HepG2 (cell line): Measurements from ENCODE around the gene FRMD4B. TPM values are rescaled to one million over a fixed set of nuclear protein-coding genes. Genes with fewer than 3 reads are reported as not detected.

Source experiments
- ATAC-seq: fragments of 200-7000 bp; cut with Tn5 transposase; 3 replicates; pipeline ENCODE4 v1.9.1; 2020; ENCODE audit warnings: mild to moderate bottlenecking, moderate library complexity
- BruUV-seq: library from RNA; stranded (reverse); fragments of 400-500 nt; replicated peaks from 2 replicates; lab custom pipeline; 2021; lab: Mats Ljungman, UMichigan
- CTCF ChIA-PET: fragments of 300-600 bp; formaldehyde crosslinking; extraction: SDS; loops from one replicate; lab custom pipeline; 2021; ENCODE audit warnings: low total read pairs, inconsistent platforms, low intra/inter-chr PET ratio; lab: Yijun Ruan, JAX
- POLR2A ChIA-PET: fragments of 350-600 bp; sonication (Branson Sonifier 250); formaldehyde crosslinking; loops from one replicate; lab custom pipeline; 2020; ENCODE audit warnings: antibody characterized with exemption, inconsistent platforms; lab: Yijun Ruan, JAX
- DNase-seq: peaks from one replicate; pipeline ENCODE4 v3.0.0-alpha.2; 2015; ENCODE audit warnings: low spot score
- FAIRE-seq: peaks from 3 replicates; lab custom pipeline; 2011; peaks lifted over from hg19 to GRCh38; lab: Jason Lieb, UNC
- H2AFZ ChIP-seq: one replicate; pipeline ENCODE4 v1.6.1; 2011; ENCODE audit warnings: low read length, inconsistent platforms
- H3K27ac ChIP-seq: fragments of 300-600 bp; 3 replicates; pipeline ENCODE4 v1.8.0; 2011; ENCODE audit warnings: mixed run types, mild to moderate bottlenecking, mixed read lengths, low read length, inconsistent platforms; ENCODE audit not compliant: insufficient read depth; ENCODE audit errors: extremely low read length
- H3K27me3 ChIP-seq, 2 experiments: fragments of 200-600 bp in 1 of 2; 2 replicates in 1 of 2; 3 replicates in 1 of 2; pipeline versions ENCODE4 v1.6.0 to v1.8.0; 2011; ENCODE audit warnings: low read length in 2 of 2, mild to moderate bottlenecking in 2 of 2, moderate library complexity in 2 of 2, inconsistent platforms in 1 of 2; ENCODE audit not compliant: insufficient read depth in 2 of 2, control insufficient read depth in 1 of 2
- H3K36me3 ChIP-seq, 2 experiments: fragments of 200-600 bp in 1 of 2; replicated peaks in 1 of 2; 2 replicates in 1 of 2; 3 replicates in 1 of 2; pipeline versions ENCODE4 v1.5.1 to v1.8.0; 2011; ENCODE audit warnings: low read length in 2 of 2, inconsistent platforms in 1 of 2; ENCODE audit not compliant: insufficient read depth in 2 of 2, control insufficient read depth in 1 of 2
- H3K4me1 ChIP-seq: 2 replicates; pipeline ENCODE4 v1.5.1; 2012; ENCODE audit warnings: low read length, inconsistent platforms; ENCODE audit not compliant: insufficient read depth
- H3K4me2 ChIP-seq: 2 replicates; pipeline ENCODE4 v1.6.0; 2011; ENCODE audit warnings: low read depth, low read length, inconsistent platforms
- H3K4me3 ChIP-seq, 3 experiments: fragments of 200-600 bp in 1 of 3; sonication (generic), shearing (Covaris generic) in 1 of 3; replicated peaks in 1 of 3; 2 replicates each; pipeline ENCODE4 v1.5.1; 2011 to 2016; ENCODE audit warnings: low read length in 3 of 3, inconsistent platforms in 2 of 3, low read depth in 2 of 3, mild to moderate bottlenecking in 2 of 3, control low read depth in 1 of 3, mixed read lengths in 1 of 3; ENCODE audit not compliant: insufficient read depth in 1 of 3
- H3K79me2 ChIP-seq: one replicate; pipeline ENCODE4 v1.6.1; 2011; ENCODE audit warnings: low read length, inconsistent platforms; ENCODE audit not compliant: insufficient read depth
- H3K9ac ChIP-seq: 2 replicates; pipeline ENCODE4 v1.6.0; 2011; ENCODE audit warnings: mild to moderate bottlenecking, low read depth, low read length, inconsistent platforms; ENCODE audit not compliant: insufficient read depth
- H3K9me3 ChIP-seq: 2 replicates; pipeline ENCODE4 v1.5.1; 2012; ENCODE audit warnings: mild to moderate bottlenecking, low read length
- H4K20me1 ChIP-seq: 2 replicates; pipeline ENCODE4 v1.6.0; 2011; ENCODE audit warnings: inconsistent platforms, mild to moderate bottlenecking, low read length, moderate library complexity; ENCODE audit not compliant: insufficient read depth
- CREB3 ChIP-seq: sonication (generic); formaldehyde crosslinking; IDR thresholded peaks from 2 replicates; pipeline ENCODE4 v1.5.0; 2020; ENCODE audit warnings: missing genetic modification reagents
- KLF11 ChIP-seq: IDR thresholded peaks from 2 replicates; pipeline ENCODE4 v1.6.1; 2016; ENCODE audit warnings: missing compliant biosample characterization
- PATZ1 ChIP-seq: sonication (generic); formaldehyde crosslinking; IDR thresholded peaks from 2 replicates; pipeline ENCODE4 v1.4.0; 2020; ENCODE audit warnings: missing genetic modification reagents
- ZNF232 ChIP-seq: sonication (generic); formaldehyde crosslinking; IDR thresholded peaks from 2 replicates; pipeline ENCODE4 v1.4.0; 2020; ENCODE audit warnings: missing genetic modification reagents, borderline replicate concordance
- ZNF292 ChIP-seq: sonication (generic); formaldehyde crosslinking; IDR thresholded peaks from 2 replicates; pipeline ENCODE4 v1.8.1; 2022; ENCODE audit warnings: mild to moderate bottlenecking, low read depth, missing genetic modification reagents, borderline replicate concordance
- ZNF350 ChIP-seq: sonication (generic); formaldehyde crosslinking; IDR thresholded peaks from 2 replicates; pipeline ENCODE4 v1.4.0; 2020; ENCODE audit warnings: mild to moderate bottlenecking, low read depth, missing genetic modification reagents, borderline replicate concordance
- ZNF644 ChIP-seq: IDR thresholded peaks from 2 replicates; pipeline ENCODE4 v1.6.1; 2016; ENCODE audit warnings: low read depth
- ZNF660 ChIP-seq: sonication (generic); formaldehyde crosslinking; IDR thresholded peaks from 2 replicates; pipeline ENCODE4 v1.5.1; 2020; ENCODE audit warnings: mild to moderate bottlenecking, low read depth, missing genetic modification reagents, borderline replicate concordance
- WGBS: methylation state at CpG from one replicate; pipeline ENCODE4 v1.1.6; 2017; ENCODE audit warnings: low lambda C conversion rate; 5-methylcytosine and 5-hydroxymethylcytosine counted together
- in situ Hi-C: cut with HindIII; loops from 2 replicates; pipeline ENCODE4 v1.10.0; 2017; ENCODE audit warnings: low pct_unique_long_range_greater_than_20kb; ENCODE audit not compliant: extremely low pct_ligation_motif_present
- intact Hi-C: fragments of 100-400 bp; cut with micrococcal nuclease; formaldehyde crosslinking; loops from one replicate; pipeline ENCODE4 v1.10.0; 2022; ENCODE audit not compliant: unreplicated experiment
- polyA plus RNA-seq, 8 experiments: library from polyadenylated mRNA; depleted of rRNA in 3 of 8; stranded (reverse) in 7 of 8; unstranded in 1 of 8; fragments of >200 nt; fragmentation: Illumina TruSeq in 4 of 8; extraction: Trizol in 4 of 8; gene quantifications; 2 replicates each; pipeline versions ENCODE4 v1.2.1 to v1.2.3, GENCODE V29; 2011 to 2016; ENCODE audit warnings: low read depth in 4 of 8, missing spikeins in 1 of 8, mixed read lengths in 1 of 8; ENCODE audit not compliant: insufficient read depth in 1 of 8
- total RNA-seq, 5 experiments: library from RNA; depleted of rRNA; stranded (reverse); fragments of >200 nt; fragmentation: Illumina TruSeq; extraction: Trizol; gene quantifications; 2 replicates each; pipeline ENCODE4 v1.2.3, GENCODE V29; 2016; ENCODE audit warnings: low read depth in 1 of 5

The FRMD4B gene
- total and polyA plus RNA-seq, 2 of the 13 experiments (the other 11 are each of a cell fraction or from before 2014, with no cell fraction given), result 3.0 to 3.3 TPM

GRCh38 chr3:69400683-69401082 is 14.8 kb upstream of the FRMD4B start:
- DNase-seq (no peak), ATAC-seq (no peak), FAIRE-seq (no peak)
- in situ Hi-C loops (loop anchor here (25.0 kb wide), 1 partner anchor 238 kb away; no protein-coding TSS in a partner anchor), intact Hi-C loops (no loop called here)
- no peak overlapping the region for H2AFZ ChIP-seq
- 1% methylated on average over 2 of the region's 2 CpGs for WGBS
- no peak for TF ChIP-seq PATZ1 (CRISPR knock-in tag)
- no peak for TF ChIP-seq ZNF644
- no peak for TF ChIP-seq ZNF350
- TF ChIP-seq ZNF660 (CRISPR knock-in tag), result no peak
- no peak for TF ChIP-seq ZNF232 (CRISPR knock-in tag)
- no peaks in the 10 kb centered on the region for H3K4me1 ChIP-seq
- no peak overlapping the region for H3K4me2 ChIP-seq
- H3K79me2 ChIP-seq, result no peaks in the 10 kb centered on the region
- no peaks in the 10 kb centered on the region for H4K20me1 ChIP-seq
- H3K9ac ChIP-seq, result no peak overlapping the region
- H3K36me3 ChIP-seq, result no peaks in the 10 kb centered on the region
- H3K27ac ChIP-seq, result no peak overlapping the region
- no TSS peak for BruUV-seq
- CTCF ChIA-PET, result no interaction called here
- H3K27me3 ChIP-seq, result no peaks in the 10 kb centered on the region
- no peak overlapping the region for H3K4me3 ChIP-seq
- peaks cover 11% of the 10 kb centered on the region for H3K9me3 ChIP-seq
- POLR2A ChIA-PET, result no interaction called here

- H3K4me1 ChIP-seq, result no peaks in the 10 kb centered on the region
- BruUV-seq, result no TSS peak
- H3K79me2 ChIP-seq, result no peaks in the 10 kb centered on the region
- no peak for TF ChIP-seq CREB3
- TF ChIP-seq KLF11 (CRISPR knock-in tag), result no peak
- TF ChIP-seq ZNF292 (CRISPR knock-in tag), result no peak
- H3K9ac ChIP-seq, result no peak overlapping the region
- no peak overlapping the region for H3K27ac ChIP-seq
- WGBS, result 3% methylated on average over 3 of the region's 3 CpGs
- ChIA-PET POLR2A (no interaction called here), CTCF (no interaction called here)
- no peak for FAIRE-seq
- intact Hi-C loops (no loop called here), in situ Hi-C loops (no loop called here)
- no peaks in the 10 kb centered on the region for H3K9me3 ChIP-seq
- no peak overlapping the region for H3K4me2 ChIP-seq
- H2AFZ ChIP-seq, result no peak overlapping the region
- no peak for DNase-seq
- peaks cover 0 to 3% of the 10 kb centered on the region in 2 experiments; a peak in 2 of 5 replicates for H3K27me3 ChIP-seq
- H3K36me3 ChIP-seq, result no peaks in the 10 kb centered on the region
- no peak for ATAC-seq
- H4K20me1 ChIP-seq, result no peaks in the 10 kb centered on the region
- no peak overlapping the region for H3K4me3 ChIP-seq
Observed at GRCh38 chr3:69392850-69393249, 7.0 kb upstream of the FRMD4B start.
